Activated B cell treated with CpG ODN at 0.5 μM for 24 hours (primary cell): ENCODE measurements around the gene EBF4. TPM values are rescaled to one million over a fixed set of nuclear protein-coding genes. Genes with fewer than 3 reads are reported as not detected.

Experiments used
- ATAC-seq: fragments of 200-7000 bp; cut with Tn5 transposase; one replicate; pipeline ENCODE4 v1.10.0; 2021; ENCODE audit warnings: low read depth, mild to moderate bottlenecking, moderate library complexity
- CTCF ChIA-PET: fragments of 350-600 bp; sonication (Branson Sonifier 250); formaldehyde crosslinking; loops from one replicate; lab custom pipeline; 2021; ENCODE audit warnings: antibody characterized with exemption; lab: Charles Lee
- POLR2A ChIA-PET: fragments of 350-600 bp; sonication (Branson Sonifier 250); formaldehyde crosslinking; loops from one replicate; lab custom pipeline; 2021; ENCODE audit warnings: antibody characterized with exemption; lab: Charles Lee
- DNase-seq: peaks from one replicate; pipeline ENCODE4 v3.0.0; 2022
- H3K27ac Mint-ChIP-seq: one replicate; pipeline ENCODE4 v1.8.0; 2020; ENCODE audit warnings: mixed read lengths
- H3K27me3 Mint-ChIP-seq: one replicate; pipeline ENCODE4 v1.8.0; 2021; ENCODE audit warnings: mixed read lengths
- H3K36me3 Mint-ChIP-seq: one replicate; pipeline ENCODE4 v1.8.0; 2021; ENCODE audit warnings: low read depth, mixed read lengths
- H3K4me1 Mint-ChIP-seq: one replicate; pipeline ENCODE4 v1.8.0; 2021; ENCODE audit warnings: mixed read lengths
- H3K4me3 Mint-ChIP-seq: one replicate; pipeline ENCODE4 v1.8.0; 2020; ENCODE audit warnings: mild to moderate bottlenecking, mixed read lengths
- H3K9me3 Mint-ChIP-seq: one replicate; pipeline ENCODE4 v1.8.0; 2020; ENCODE audit warnings: mixed read lengths
- CTCF ChIP-seq: fragments of 200-600 bp; IDR thresholded peaks from one replicate; pipeline ENCODE4 v1.8.0; 2022; ENCODE audit warnings: antibody characterized with exemption, mild to moderate bottlenecking
- intact Hi-C: fragments of 100-400 bp; cut with micrococcal nuclease; formaldehyde crosslinking; loops from one replicate; pipeline ENCODE4 v1.15.1; 2024
- total RNA-seq: library from RNA; stranded (reverse); gene quantifications from 2 replicates; pipeline ENCODE4 v1.2.3, GENCODE V29; 2022

The EBF4 gene
- total RNA-seq, 1 donor from 2014 or later, result 2.4 TPM

GRCh38 chr20:2798095-2798805 is 105.7 kb downstream of the EBF4 start:
- H3K4me3 Mint-ChIP-seq, result no peak overlapping the region
- ChIA-PET CTCF (no interaction called here), POLR2A (interaction anchor here (1.9 kb wide), 1 partner anchor 42 kb away, joined by 7 read pairs; the partner anchor contains the start of genes PCED1A and VPS16)
- no peak for ATAC-seq
- intact Hi-C loops, result no loop called here
- no peak overlapping the region for H3K27ac Mint-ChIP-seq
- no peaks in the 10 kb centered on the region for H3K36me3 Mint-ChIP-seq
- DNase-seq, result no peak
- H3K4me1 Mint-ChIP-seq, result peaks cover 31% of the 10 kb centered on the region
- peaks cover 42% of the 10 kb centered on the region for H3K27me3 Mint-ChIP-seq
- H3K9me3 Mint-ChIP-seq, result no peaks in the 10 kb centered on the region
- no peak for TF ChIP-seq CTCF

GRCh38 chr20:2798814-2799213 is 106.2 kb downstream of the EBF4 start:
- no peaks in the 10 kb centered on the region for H3K9me3 Mint-ChIP-seq
- H3K27ac Mint-ChIP-seq, result no peak overlapping the region
- intact Hi-C loops, result no loop called here
- peak overlapping the region; percentile 79 for H3K4me3 Mint-ChIP-seq
- ChIA-PET CTCF (no interaction called here), POLR2A (interaction anchor here (1.9 kb wide), 1 partner anchor 42 kb away, joined by 7 read pairs; the partner anchor contains the start of genes PCED1A and VPS16)
- H3K4me1 Mint-ChIP-seq, result peaks cover 31% of the 10 kb centered on the region
- no peak for ATAC-seq
- no peaks in the 10 kb centered on the region for H3K36me3 Mint-ChIP-seq
- DNase-seq, result no peak
- no peak for TF ChIP-seq CTCF
- peaks cover 41% of the 10 kb centered on the region for H3K27me3 Mint-ChIP-seq

- CTCF ChIA-PET, result no interaction called here
- ATAC-seq, result no peak
- Mint-ChIP-seq H3K9me3 (no peaks in the 10 kb centered on the region), H3K27me3 (peaks cover 45% of the 10 kb centered on the region), H3K36me3 (no peaks in the 10 kb centered on the region), H3K27ac (no peak overlapping the region), H3K4me3 (peak overlapping the region; percentile 79), H3K4me1 (peaks cover 31% of the 10 kb centered on the region)
- POLR2A ChIA-PET, result interaction anchor here (0.6 to 1.9 kb wide), 2 partner anchors 41 to 129 kb away, joined by 6 to 7 read pairs; partner anchors contain the start of genes PCED1A and VPS16
- DNase-seq, result no peak
- TF ChIP-seq CTCF, result no peak
- intact Hi-C loops, result no loop called here
These were observed 106.7 kb downstream of the EBF4 start for GRCh38 chr20:2799271-2799670.

- no peak for TF ChIP-seq CTCF
- POLR2A ChIA-PET, result interaction anchor here (0.6 to 1.9 kb wide), 4 partner anchors 10 to 128 kb away, joined by 3 to 7 read pairs (median 4); partner anchors contain the start of genes PCED1A, PTPRA and VPS16
- peaks cover 31% of the 10 kb centered on the region for H3K4me1 Mint-ChIP-seq
- CTCF ChIA-PET, result no interaction called here
- H3K4me3 Mint-ChIP-seq, result peak overlapping the region; percentile 79
- peak overlapping the region; percentile 4 for H3K27ac Mint-ChIP-seq
- ATAC-seq (no peak), DNase-seq (no peak)
- H3K9me3 Mint-ChIP-seq, result no peaks in the 10 kb centered on the region
- H3K36me3 Mint-ChIP-seq, result no peaks in the 10 kb centered on the region
- intact Hi-C loops, result loop anchor here (2.0 kb wide), 2 partner anchors 41 to 47 kb away; partner anchors contain the start of genes PCED1A and VPS16
- H3K27me3 Mint-ChIP-seq, result peaks cover 45% of the 10 kb centered on the region
These were observed 107.3 kb downstream of the EBF4 start for GRCh38 chr20:2799688-2800520.
